Astrocyte (in vitro differentiated cells and primary cell): ENCODE measurements around the gene NTN1. TPM values are rescaled to one million over a fixed set of nuclear protein-coding genes. Genes with fewer than 3 reads are reported as not detected.

Source experiments
- DNase-seq: peaks from one replicate; pipeline ENCODE4 v3.0.0-alpha.2; 2010; ENCODE audit warnings: low read depth
- FAIRE-seq: peaks from 2 replicates; lab custom pipeline; 2011; peaks lifted over from hg19 to GRCh38; lab: Jason Lieb, UNC
- H2AFZ ChIP-seq: 2 replicates; pipeline ENCODE4 v1.6.0; 2012; ENCODE audit warnings: low read depth, low read length, inconsistent platforms
- H3K27ac ChIP-seq: 2 replicates; pipeline ENCODE4 v1.5.1; 2011; ENCODE audit warnings: low read depth, low read length, inconsistent platforms
- H3K27me3 ChIP-seq: 2 replicates; pipeline ENCODE4 v1.6.0; 2011; ENCODE audit warnings: low read length, inconsistent platforms; ENCODE audit not compliant: insufficient read depth
- H3K36me3 ChIP-seq: 2 replicates; pipeline ENCODE4 v1.5.1; 2011; ENCODE audit warnings: low read length, inconsistent platforms; ENCODE audit not compliant: insufficient read depth
- H3K4me1 ChIP-seq: 2 replicates; pipeline ENCODE4 v1.5.1; 2011; ENCODE audit warnings: low read length, inconsistent platforms; ENCODE audit not compliant: insufficient read depth
- H3K4me2 ChIP-seq: 2 replicates; pipeline ENCODE4 v1.6.0; 2012; ENCODE audit warnings: low read length, inconsistent platforms
- H3K4me3 ChIP-seq: 2 replicates; pipeline ENCODE4 v1.5.1; 2011; ENCODE audit warnings: low read depth, mild to moderate bottlenecking, low read length, inconsistent platforms; ENCODE audit not compliant: insufficient read depth
- H3K79me2 ChIP-seq: 2 replicates; pipeline ENCODE4 v1.6.0; 2012; ENCODE audit warnings: mild to moderate bottlenecking, low read length, inconsistent platforms; ENCODE audit not compliant: insufficient read depth
- H3K9ac ChIP-seq: 2 replicates; pipeline ENCODE4 v1.6.0; 2012; ENCODE audit warnings: mild to moderate bottlenecking, low read length, inconsistent platforms
- H3K9me3 ChIP-seq: 2 replicates; pipeline ENCODE4 v1.5.1; 2012; ENCODE audit warnings: low read depth, mild to moderate bottlenecking, low read length, inconsistent platforms; ENCODE audit not compliant: insufficient read depth
- H4K20me1 ChIP-seq: 2 replicates; pipeline ENCODE4 v1.6.0; 2012; ENCODE audit warnings: low read length, inconsistent platforms; ENCODE audit not compliant: insufficient read depth
- H3K27ac Mint-ChIP-seq: one replicate; pipeline ENCODE4 v1.8.0; 2021; ENCODE audit warnings: mild to moderate bottlenecking, mixed read lengths; ENCODE audit not compliant: unreplicated experiment
- H3K27me3 Mint-ChIP-seq: one replicate; pipeline ENCODE4 v1.8.0; 2021; ENCODE audit warnings: low read depth, mixed read lengths; ENCODE audit not compliant: unreplicated experiment
- H3K36me3 Mint-ChIP-seq: one replicate; pipeline ENCODE4 v1.8.0; 2021; ENCODE audit warnings: low read depth, mixed read lengths; ENCODE audit not compliant: unreplicated experiment
- H3K4me1 Mint-ChIP-seq: one replicate; pipeline ENCODE4 v1.8.0; 2021; ENCODE audit warnings: low read depth, mixed read lengths; ENCODE audit not compliant: unreplicated experiment
- H3K4me3 Mint-ChIP-seq: one replicate; pipeline ENCODE4 v1.8.0; 2021; ENCODE audit warnings: mild to moderate bottlenecking, moderate library complexity, mixed read lengths; ENCODE audit not compliant: unreplicated experiment
- H3K9me3 Mint-ChIP-seq: one replicate; pipeline ENCODE4 v1.8.0; 2021; ENCODE audit warnings: mild to moderate bottlenecking, mixed read lengths; ENCODE audit not compliant: unreplicated experiment
- EZH2 ChIP-seq: IDR thresholded peaks from 2 replicates; pipeline ENCODE4 v1.6.1; 2012; ENCODE audit warnings: mild to moderate bottlenecking, low read length, inconsistent platforms; ENCODE audit not compliant: insufficient read depth
- total RNA-seq: library from RNA; stranded (reverse); gene quantifications from 2 replicates; pipeline ENCODE4 v1.2.1, GENCODE V29; 2021
- TF ChIP-seq, protein P1 (sequence below): IDR thresholded peaks from 2 replicates; pipeline ENCODE4 v1.5.1; 2011; ENCODE audit warnings: low read depth, mild to moderate bottlenecking, inconsistent platforms, low read length, moderate library complexity; ENCODE audit not compliant: insufficient read depth

The NTN1 gene
- total RNA-seq, 1 donor from 2014 or later: 9.8 TPM

DNA sequence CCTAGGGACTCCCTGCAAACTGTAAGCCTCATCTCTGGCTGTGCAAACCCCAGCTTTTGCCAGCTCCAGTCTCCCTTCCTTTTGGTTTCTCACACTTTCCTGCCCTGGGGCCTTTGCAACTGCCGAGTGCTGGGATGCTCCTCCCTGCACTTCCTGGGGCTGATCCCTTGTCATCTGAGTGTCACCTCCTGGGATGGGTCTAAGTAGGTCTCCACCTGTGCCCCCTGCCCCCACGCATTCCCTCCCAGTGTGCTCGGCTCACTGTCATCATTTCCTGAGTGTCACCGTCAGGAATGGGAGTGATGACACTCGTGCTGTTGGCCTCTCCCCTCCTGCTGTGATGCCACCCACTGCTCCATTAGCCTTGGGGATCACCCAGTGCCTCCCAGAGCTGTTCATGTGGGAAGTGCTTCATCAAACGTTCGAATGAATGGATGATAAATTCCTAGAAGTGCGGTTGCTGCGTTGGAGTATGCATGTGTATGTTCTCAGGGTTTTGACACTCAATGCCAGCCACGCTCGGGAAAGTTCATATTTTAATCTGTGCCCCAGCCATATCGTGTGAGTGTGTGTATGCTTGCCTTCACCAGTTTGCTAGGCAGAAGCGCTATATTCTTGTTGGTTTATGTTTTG lies 189.9 kb downstream of the NTN1 start:
- Mint-ChIP-seq H3K4me1 (peaks cover 4% of the 10 kb centered on the region), H3K27ac (no peak overlapping the region), H3K9me3 (peaks cover 11% of the 10 kb centered on the region), H3K27me3 (peaks cover 26% of the 10 kb centered on the region), H3K4me3 (no peak overlapping the region), H3K36me3 (peaks cover 2% of the 10 kb centered on the region)
- Histone ChIP-seq H3K9me3 (no peaks in the 10 kb centered on the region), H3K4me1 (no peaks in the 10 kb centered on the region), H2AFZ (no peak overlapping the region), H3K79me2 (no peaks in the 10 kb centered on the region), H3K4me3 (no peak overlapping the region), H3K4me2 (no peak overlapping the region), H3K9ac (no peak overlapping the region), H3K27me3 (peaks cover 4% of the 10 kb centered on the region), H3K27ac (no peak overlapping the region), H3K36me3 (no peaks in the 10 kb centered on the region), H4K20me1 (no peaks in the 10 kb centered on the region)
- DNase-seq (no peak), FAIRE-seq (no peak)
- TF ChIP-seq EZH2: no peak
- TF ChIP-seq, protein P1, sequence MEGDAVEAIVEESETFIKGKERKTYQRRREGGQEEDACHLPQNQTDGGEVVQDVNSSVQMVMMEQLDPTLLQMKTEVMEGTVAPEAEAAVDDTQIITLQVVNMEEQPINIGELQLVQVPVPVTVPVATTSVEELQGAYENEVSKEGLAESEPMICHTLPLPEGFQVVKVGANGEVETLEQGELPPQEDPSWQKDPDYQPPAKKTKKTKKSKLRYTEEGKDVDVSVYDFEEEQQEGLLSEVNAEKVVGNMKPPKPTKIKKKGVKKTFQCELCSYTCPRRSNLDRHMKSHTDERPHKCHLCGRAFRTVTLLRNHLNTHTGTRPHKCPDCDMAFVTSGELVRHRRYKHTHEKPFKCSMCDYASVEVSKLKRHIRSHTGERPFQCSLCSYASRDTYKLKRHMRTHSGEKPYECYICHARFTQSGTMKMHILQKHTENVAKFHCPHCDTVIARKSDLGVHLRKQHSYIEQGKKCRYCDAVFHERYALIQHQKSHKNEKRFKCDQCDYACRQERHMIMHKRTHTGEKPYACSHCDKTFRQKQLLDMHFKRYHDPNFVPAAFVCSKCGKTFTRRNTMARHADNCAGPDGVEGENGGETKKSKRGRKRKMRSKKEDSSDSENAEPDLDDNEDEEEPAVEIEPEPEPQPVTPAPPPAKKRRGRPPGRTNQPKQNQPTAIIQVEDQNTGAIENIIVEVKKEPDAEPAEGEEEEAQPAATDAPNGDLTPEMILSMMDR: no peak

- H3K4me3 ChIP-seq: no peak overlapping the region
- peaks cover 10% of the 10 kb centered on the region for H3K4me1 Mint-ChIP-seq
- H2AFZ ChIP-seq: no peak overlapping the region
- no peak overlapping the region for H3K4me2 ChIP-seq
- FAIRE-seq (no peak), DNase-seq (no peak)
- H3K9me3 ChIP-seq: no peaks in the 10 kb centered on the region
- no peaks in the 10 kb centered on the region for H3K27me3 ChIP-seq
- TF ChIP-seq, protein P1: no peak
- no peak for TF ChIP-seq EZH2
- peaks cover 15% of the 10 kb centered on the region for H3K9me3 Mint-ChIP-seq
- H3K4me3 Mint-ChIP-seq: no peak overlapping the region
- H3K36me3 Mint-ChIP-seq: peaks cover 2% of the 10 kb centered on the region
- H3K4me1 ChIP-seq: peaks cover 8% of the 10 kb centered on the region
- no peaks in the 10 kb centered on the region for H3K79me2 ChIP-seq
- peaks cover 17% of the 10 kb centered on the region for H3K27me3 Mint-ChIP-seq
- no peaks in the 10 kb centered on the region for H3K36me3 ChIP-seq
- no peak overlapping the region for H3K27ac Mint-ChIP-seq
- no peak overlapping the region for H3K9ac ChIP-seq
- H4K20me1 ChIP-seq: no peaks in the 10 kb centered on the region
- H3K27ac ChIP-seq: no peak overlapping the region
Measured at GRCh38 chr17:9212376-9213302, 191.3 kb downstream of the NTN1 start.
